Lower lobe of right lung (tissue), 2 donors: ENCODE data around the gene PPP2R5A. TPM values are rescaled to one million over a fixed set of nuclear protein-coding genes. Genes with fewer than 3 reads are reported as not detected.

Experiments used
- ATAC-seq, 2 donors: fragments of 200-7000 bp; cut with Tn5 transposase; one replicate each; pipeline ENCODE4 v1.9.1; 2020 to 2022; ENCODE audit warnings: mild to moderate bottlenecking in 2 of 2, moderate library complexity in 2 of 2
- DNase-seq: peaks from one replicate; pipeline ENCODE4 v3.0.0-alpha.2; 2020
- H3K27ac ChIP-seq: fragments of 200-600 bp; one replicate; pipeline ENCODE4 v1.8.0; 2022
- H3K27me3 ChIP-seq: fragments of 200-600 bp; one replicate; pipeline ENCODE4 v1.8.0; 2022; ENCODE audit warnings: low read depth
- H3K36me3 ChIP-seq: fragments of 200-600 bp; one replicate; pipeline ENCODE4 v1.8.0; 2022; ENCODE audit warnings: mild to moderate bottlenecking
- H3K4me1 ChIP-seq: fragments of 200-600 bp; one replicate; pipeline ENCODE4 v1.8.0; 2022
- H3K4me3 ChIP-seq: fragments of 200-600 bp; one replicate; pipeline ENCODE4 v1.8.0; 2022; ENCODE audit warnings: mild to moderate bottlenecking
- H3K9me3 ChIP-seq: fragments of 200-600 bp; one replicate; pipeline ENCODE4 v1.8.0; 2022
- intact Hi-C: fragments of 100-400 bp; cut with DNase I; formaldehyde crosslinking; loops from one replicate; pipeline ENCODE4 v1.11.0; 2022
- total RNA-seq: library from RNA; stranded (reverse); fragmentation: NEBNext Ultra II Directional; extraction: Animal tissue kit (Norgen Biotek cat#: 25700); gene quantifications from one replicate; pipeline ENCODE4 v1.2.1, GENCODE V29; 2021
- TF ChIP-seq, protein P1 (sequence below): fragments of 200-600 bp; IDR thresholded peaks from one replicate; pipeline ENCODE4 v1.8.0; 2022; ENCODE audit warnings: antibody characterized with exemption, mild to moderate bottlenecking
- donor health status: DM: no; HTN: yes; CAD: no; lungs with severe emphysema.

The PPP2R5A gene
- total RNA-seq, 1 donor from 2014 or later = 91.5 TPM

DNA sequence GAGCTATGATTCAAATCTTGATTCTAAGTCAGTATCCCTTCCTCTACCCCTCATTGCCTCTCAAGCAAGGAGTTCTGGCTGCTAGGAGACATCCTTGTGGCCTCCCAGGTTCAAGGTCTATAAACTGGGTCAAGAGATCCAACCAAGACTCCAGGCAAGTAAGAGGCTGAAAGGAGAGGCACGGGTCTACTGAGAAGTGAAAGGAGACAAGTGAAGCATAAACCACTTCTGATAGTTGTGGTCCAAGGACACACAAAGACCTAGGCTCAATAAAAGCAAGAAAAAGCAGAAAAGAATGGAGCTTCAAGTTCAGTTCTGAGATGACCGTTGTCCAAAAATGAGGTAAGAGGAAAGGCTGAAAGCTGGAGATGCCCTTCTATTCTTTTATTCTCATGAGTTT lies 17.8 kb upstream of the PPP2R5A start:
- TF ChIP-seq, protein P1, sequence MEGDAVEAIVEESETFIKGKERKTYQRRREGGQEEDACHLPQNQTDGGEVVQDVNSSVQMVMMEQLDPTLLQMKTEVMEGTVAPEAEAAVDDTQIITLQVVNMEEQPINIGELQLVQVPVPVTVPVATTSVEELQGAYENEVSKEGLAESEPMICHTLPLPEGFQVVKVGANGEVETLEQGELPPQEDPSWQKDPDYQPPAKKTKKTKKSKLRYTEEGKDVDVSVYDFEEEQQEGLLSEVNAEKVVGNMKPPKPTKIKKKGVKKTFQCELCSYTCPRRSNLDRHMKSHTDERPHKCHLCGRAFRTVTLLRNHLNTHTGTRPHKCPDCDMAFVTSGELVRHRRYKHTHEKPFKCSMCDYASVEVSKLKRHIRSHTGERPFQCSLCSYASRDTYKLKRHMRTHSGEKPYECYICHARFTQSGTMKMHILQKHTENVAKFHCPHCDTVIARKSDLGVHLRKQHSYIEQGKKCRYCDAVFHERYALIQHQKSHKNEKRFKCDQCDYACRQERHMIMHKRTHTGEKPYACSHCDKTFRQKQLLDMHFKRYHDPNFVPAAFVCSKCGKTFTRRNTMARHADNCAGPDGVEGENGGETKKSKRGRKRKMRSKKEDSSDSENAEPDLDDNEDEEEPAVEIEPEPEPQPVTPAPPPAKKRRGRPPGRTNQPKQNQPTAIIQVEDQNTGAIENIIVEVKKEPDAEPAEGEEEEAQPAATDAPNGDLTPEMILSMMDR = no peak
- H3K27me3 ChIP-seq = no peaks in the 10 kb centered on the region
- intact Hi-C loops = no loop called here
- peaks cover 3% of the 10 kb centered on the region for H3K4me1 ChIP-seq
- no peaks in the 10 kb centered on the region for H3K36me3 ChIP-seq
- DNase-seq (no peak), ATAC-seq (no peak)
- no peak overlapping the region for H3K4me3 ChIP-seq
- H3K9me3 ChIP-seq = no peaks in the 10 kb centered on the region
- H3K27ac ChIP-seq = no peak overlapping the region

DNA sequence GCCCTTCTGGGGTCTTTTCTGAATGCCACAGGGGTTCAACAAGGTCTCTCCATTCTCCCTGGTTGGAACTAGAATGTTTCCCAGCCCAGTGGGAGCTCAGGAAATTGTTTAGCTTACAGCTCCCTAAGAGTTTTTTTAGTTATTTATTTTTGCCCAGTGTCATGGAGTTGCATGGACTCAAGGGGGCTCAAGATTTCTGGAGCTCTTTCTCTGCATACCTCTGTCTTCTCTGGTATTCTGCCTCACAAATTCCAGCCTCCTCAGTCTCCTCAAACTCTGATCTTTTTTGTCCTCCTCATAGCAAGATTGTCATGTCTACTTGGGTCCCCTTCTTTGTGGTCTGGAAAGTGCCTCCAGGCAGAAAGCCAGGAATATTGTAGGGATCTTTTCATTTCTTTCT lies 15.9 kb upstream of the PPP2R5A start:
- no peak overlapping the region for H3K4me3 ChIP-seq
- TF ChIP-seq, protein P1 = no peak
- ATAC-seq = no peak
- no peaks in the 10 kb centered on the region for H3K9me3 ChIP-seq
- intact Hi-C loops = no loop called here
- H3K4me1 ChIP-seq = peaks cover 6% of the 10 kb centered on the region
- no peaks in the 10 kb centered on the region for H3K36me3 ChIP-seq
- no peak overlapping the region for H3K27ac ChIP-seq
- no peaks in the 10 kb centered on the region for H3K27me3 ChIP-seq
- no peak for DNase-seq

DNA sequence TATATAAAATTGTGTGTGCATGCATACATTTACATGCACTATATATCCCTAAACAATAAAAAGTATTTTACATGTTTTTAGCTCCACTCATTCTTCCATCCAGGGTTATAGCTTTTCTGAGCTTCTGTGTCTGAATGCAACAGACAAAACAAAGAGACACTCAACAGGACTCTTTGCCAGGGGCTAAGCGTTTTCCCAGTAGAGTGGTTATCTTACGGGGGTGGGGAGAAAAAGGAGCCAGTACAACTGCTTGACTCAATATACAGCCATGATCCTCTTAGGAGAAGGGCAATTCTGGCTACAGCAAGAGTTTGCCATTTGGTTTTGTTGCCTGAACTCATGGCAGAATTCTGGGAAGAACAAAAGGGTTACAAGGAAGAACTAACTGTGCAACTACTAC lies 14.6 kb upstream of the PPP2R5A start:
- Histone ChIP-seq H3K4me3 (no peak overlapping the region), H3K27ac (no peak overlapping the region), H3K36me3 (no peaks in the 10 kb centered on the region), H3K27me3 (no peaks in the 10 kb centered on the region), H3K4me1 (peaks cover 6% of the 10 kb centered on the region), H3K9me3 (no peaks in the 10 kb centered on the region)
- ATAC-seq = no peak
- TF ChIP-seq, protein P1 = no peak
- intact Hi-C loops = no loop called here
- DNase-seq = no peak

DNA sequence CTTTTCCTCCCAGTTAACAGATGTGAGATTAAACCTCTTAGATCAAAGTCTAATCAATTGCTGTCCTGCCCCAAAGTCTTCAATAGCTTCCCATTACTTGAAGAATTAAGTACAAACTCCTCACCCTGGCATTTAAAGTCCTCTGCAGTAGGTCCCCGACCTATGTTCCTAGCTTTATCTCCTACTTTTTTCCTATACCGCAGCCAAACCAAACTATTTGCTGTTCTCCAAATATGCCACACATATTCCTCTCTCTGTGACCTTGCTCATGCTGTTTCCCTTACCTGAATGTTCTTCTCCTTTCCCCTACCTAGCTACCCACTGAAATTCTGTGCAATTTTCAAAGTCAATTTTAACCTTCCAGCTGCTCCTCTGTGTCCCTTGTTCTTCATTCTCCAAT lies 14.0 kb upstream of the PPP2R5A start:
- DNase-seq (no peak), ATAC-seq (no peak)
- Histone ChIP-seq H3K36me3 (no peaks in the 10 kb centered on the region), H3K27me3 (no peaks in the 10 kb centered on the region), H3K9me3 (no peaks in the 10 kb centered on the region), H3K4me3 (no peak overlapping the region), H3K27ac (no peak overlapping the region), H3K4me1 (peaks cover 6% of the 10 kb centered on the region)
- TF ChIP-seq, protein P1 = no peak
- intact Hi-C loops = no loop called here

DNA sequence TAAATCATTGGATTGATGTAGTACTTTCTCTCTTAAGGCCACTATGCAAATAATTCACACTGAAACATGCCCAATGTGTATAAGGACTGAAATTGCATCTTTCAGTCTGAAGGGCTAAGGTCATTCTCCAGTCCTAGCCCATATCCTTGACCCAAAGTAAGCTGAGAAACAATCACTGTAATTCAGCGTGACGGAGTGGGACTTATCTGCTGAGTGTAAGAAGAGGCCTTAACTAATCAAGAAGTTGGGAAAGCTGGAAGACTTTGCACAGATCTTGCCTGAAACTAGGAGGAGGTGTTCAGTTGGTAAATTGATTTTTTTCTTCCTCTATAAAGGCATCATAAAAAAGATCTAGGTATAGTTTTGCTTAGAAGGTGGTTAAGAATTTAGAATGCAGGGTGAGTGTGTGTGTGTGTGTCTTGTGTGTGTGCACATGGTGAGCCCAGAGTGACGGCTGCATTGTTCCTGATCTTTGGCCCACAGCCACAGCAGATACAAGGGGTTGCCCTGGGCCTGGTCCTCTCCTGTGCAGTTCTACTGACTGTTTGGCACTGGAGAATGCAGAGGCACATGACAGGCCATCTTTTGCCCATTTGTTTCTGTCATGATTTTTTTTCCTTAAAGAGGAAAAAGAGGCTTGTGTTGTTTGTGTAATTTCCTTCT lies 13.3 kb upstream of the PPP2R5A start:
- H3K27ac ChIP-seq = no peak overlapping the region
- TF ChIP-seq, protein P1 = no peak
- no peak overlapping the region for H3K4me3 ChIP-seq
- ATAC-seq (no peak), DNase-seq (no peak)
- H3K9me3 ChIP-seq = no peaks in the 10 kb centered on the region
- no peaks in the 10 kb centered on the region for H3K27me3 ChIP-seq
- peaks cover 6% of the 10 kb centered on the region for H3K4me1 ChIP-seq
- H3K36me3 ChIP-seq = no peaks in the 10 kb centered on the region
- intact Hi-C loops = no loop called here
